Gastroesophageal sphincter (tissue), 3 donors: Measurements from ENCODE around the gene DOCK2.

Experiments used
- POLR2AphosphoS5 ChIP-seq: sonication (generic); formaldehyde crosslinking; IDR thresholded peaks from one replicate; pipeline ENCODE4 v1.6.1; 2017; ENCODE audit warnings: antibody characterized with exemption
- TF ChIP-seq, protein P1 (sequence below), 4 experiments: fragments of 200-600 bp in 2 of 4; fragments of 450-650 bp in 2 of 4; sonication (generic) in 1 of 4; IDR thresholded peaks; one replicate each; pipeline ENCODE4 v1.5.1; 2017 to 2019; ENCODE audit warnings: antibody characterized with exemption in 4 of 4, mild to moderate bottlenecking in 2 of 4, moderate library complexity in 2 of 4

DNA sequence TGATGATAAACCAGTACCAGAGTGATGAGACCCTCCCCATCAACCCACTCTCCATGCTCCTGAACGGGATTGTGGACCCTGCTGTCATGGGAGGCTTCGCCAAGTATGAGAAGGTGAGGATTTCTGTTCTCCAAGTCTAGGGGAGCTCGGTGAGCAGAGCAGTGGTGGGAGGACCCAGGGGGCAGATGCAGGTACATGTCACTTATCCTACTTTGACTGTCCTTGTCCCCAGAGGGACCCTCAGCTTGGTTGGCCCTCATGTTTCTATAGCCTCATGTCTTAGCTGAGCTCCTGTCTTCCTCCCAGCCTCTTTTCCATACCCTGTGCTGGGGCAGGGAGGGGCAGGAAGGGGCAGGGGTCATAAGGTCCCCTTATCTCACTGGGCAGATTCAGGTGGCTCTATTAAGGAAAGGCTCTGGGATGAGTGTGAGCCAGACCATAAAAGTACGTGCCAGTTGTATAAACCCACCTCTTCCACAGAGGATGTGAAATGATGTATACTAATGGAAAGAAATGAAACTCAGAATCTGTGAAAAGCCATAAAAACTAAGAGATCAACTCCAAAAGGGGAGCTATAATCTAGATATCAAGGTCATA, 430.6 kb downstream of the DOCK2 start:
- TF ChIP-seq, protein P1, sequence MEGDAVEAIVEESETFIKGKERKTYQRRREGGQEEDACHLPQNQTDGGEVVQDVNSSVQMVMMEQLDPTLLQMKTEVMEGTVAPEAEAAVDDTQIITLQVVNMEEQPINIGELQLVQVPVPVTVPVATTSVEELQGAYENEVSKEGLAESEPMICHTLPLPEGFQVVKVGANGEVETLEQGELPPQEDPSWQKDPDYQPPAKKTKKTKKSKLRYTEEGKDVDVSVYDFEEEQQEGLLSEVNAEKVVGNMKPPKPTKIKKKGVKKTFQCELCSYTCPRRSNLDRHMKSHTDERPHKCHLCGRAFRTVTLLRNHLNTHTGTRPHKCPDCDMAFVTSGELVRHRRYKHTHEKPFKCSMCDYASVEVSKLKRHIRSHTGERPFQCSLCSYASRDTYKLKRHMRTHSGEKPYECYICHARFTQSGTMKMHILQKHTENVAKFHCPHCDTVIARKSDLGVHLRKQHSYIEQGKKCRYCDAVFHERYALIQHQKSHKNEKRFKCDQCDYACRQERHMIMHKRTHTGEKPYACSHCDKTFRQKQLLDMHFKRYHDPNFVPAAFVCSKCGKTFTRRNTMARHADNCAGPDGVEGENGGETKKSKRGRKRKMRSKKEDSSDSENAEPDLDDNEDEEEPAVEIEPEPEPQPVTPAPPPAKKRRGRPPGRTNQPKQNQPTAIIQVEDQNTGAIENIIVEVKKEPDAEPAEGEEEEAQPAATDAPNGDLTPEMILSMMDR (IDR thresholded peaks at IDR 0.05) = no peak
- no peak for TF ChIP-seq POLR2AphosphoS5
